Hippocampal formation (tissue), 2 donors: Measurements from ENCODE around the gene DCUN1D3.
"Not testable (repeated sequence)": the region's sequence is repeated elsewhere in the genome, so short reads cannot be mapped to it uniquely, and the experiment has no call there.

Experiments used
- DNase-seq, 2 donors: peaks; one replicate each; lab custom pipeline; 2025; lab: John Stamatoyannopoulos, UW

DCUN1D3 gene

DNA sequence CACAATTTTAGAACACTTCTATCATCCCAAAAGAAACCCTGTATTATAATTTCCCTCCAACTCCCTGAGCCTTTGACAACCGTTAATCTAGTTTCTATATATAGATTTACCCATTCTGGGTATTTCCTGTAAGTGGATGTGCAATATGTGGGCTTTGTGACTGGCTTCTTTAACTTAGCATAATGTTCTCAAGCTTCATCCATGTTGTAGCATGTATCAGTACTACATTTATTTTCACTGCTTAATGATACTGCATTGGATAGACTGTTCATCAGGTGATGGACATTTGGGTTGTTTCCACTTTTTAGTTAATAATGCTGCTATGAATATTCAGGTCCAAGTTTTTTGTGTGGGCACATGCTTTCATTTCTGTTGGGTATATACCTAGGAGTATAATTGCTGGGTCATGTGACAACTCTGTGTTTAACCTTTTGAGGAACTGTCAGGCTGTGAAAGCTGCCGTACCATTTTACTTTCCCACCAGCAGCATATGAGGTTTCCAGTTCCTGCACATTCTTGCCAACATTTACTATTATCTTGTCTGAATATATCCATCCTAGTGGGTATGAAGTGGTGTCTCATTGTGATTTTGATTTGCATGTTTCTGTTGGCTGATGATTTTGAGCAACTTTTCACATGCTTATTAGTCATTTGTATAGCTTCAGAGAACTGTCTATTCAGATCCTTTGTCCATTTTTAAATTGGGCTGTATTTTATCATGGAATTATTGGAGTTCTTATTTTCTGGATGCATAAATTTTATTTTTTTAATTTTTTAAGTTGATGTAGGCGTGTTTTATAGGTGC is 77.4 kb downstream of the DCUN1D3 start:
- DNase-seq: no peak

DNA sequence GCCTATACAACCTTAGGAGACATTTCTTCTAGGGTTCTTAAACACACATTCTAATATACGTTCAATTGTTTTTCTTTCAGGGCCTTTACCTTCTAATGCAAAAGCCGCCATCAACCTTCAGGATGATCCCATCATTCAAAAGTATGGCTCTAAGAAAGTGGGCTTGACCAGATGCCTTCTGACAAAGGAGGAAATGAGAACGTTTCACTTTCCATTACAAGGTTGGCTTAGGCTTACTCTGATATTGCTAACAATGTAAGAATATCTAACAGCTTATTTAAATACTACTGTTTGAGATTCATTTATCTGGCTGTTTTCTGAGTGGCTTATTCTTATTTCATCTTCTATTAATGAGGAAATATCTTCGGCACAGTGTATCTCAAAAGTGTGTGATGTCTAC is 78.5 kb downstream of the DCUN1D3 start:
- no peak for DNase-seq

DNA sequence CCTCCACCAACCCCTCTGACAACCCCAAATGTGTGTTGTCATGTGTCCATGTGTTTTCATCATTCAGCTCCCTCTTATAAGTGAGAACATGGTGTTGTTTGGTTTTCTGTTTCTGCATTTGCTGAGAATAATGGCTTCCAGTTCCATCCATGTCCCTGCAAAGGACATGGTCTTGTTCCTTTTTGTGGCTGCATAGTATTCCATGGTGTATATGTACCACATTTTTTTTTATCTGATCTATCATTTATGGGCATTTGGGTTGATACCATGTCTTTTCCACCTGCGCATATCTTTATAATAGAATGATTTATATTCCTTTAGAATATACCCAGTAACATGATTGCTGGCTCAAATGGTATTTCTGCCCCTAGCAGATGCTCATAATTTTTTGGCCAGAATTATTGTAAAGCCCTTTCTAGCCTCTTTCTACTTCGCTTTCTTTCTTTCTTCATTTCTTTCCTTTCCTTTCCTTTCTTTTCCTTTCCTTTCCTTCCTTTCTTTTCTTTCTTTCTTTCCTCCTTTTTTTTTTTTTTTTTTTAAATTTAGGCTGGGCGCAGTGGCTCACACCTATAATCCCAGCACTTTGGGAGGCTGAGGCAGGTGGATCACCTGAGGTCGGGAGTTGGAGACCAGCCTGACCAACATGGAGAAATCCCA is 81.1 kb downstream of the DCUN1D3 start:
- DNase-seq: no peak

DNA sequence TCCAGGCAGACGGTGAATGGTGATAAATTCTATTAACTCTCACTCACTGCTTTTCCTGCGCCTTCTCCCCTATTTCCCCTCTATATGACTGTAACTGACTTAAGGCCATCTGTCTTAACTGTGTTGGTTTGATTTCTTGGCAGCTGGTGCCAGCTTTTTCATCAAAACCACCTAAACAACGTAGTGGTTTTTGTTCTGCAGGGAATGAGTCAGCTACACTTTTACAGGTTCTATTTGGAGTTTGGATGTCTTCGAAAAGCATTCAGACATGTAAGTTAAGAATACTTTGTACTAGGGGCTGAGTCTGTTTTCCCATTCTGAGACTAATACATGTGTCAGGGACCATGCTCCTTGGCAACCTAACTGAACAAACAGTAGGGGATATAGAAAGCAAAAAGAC is 85.4 kb downstream of the DCUN1D3 start:
- peak in 1 of 2 donors; percentile 5 for DNase-seq

DNA sequence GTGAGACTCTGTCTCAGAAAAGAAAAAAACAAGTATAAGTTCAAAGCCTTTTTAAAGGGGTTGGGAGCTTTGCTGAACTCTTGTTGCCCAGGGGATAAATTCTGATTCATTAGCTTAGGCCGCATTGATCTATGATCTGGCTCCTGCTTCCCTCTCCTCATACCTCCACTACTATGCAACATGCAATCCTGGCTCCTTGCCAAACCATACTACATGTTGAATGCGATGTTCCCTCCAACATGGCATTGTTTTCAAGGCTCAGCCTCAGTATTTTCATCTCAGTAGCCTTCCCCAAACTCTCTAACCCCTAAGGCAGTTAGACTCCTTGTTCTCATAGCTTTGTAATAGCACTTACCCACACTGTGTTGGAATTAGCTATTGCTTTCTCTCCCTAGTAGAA is 87.6 kb downstream of the DCUN1D3 start:
- DNase-seq: no peak

DNA sequence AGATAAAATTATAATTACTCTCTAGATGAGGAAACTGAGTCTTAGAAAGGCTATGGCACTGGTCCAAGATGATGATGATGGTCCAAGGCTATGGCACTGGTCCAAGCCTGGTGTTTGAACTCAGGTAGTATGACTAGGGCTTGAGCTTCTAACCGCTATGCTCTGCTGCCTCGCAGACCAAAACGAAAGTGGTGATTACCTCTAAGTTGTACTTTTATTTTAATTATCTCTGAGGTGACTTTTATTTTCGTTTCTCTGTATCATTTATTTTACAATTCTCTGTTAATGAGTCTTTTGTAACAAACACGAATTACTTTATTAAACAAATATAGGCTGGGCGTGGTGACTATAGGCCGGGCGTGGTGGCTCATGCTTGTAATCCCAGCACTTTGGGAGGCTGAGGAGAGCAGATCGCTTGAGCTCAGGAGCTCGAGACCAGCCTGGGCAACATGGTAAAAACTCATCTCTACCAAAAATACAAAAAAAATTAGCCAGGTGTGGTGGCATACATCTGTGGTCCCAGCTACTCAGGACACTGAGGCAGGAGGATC is 88.2 kb downstream of the DCUN1D3 start:
- DNase-seq: no peak

DNA sequence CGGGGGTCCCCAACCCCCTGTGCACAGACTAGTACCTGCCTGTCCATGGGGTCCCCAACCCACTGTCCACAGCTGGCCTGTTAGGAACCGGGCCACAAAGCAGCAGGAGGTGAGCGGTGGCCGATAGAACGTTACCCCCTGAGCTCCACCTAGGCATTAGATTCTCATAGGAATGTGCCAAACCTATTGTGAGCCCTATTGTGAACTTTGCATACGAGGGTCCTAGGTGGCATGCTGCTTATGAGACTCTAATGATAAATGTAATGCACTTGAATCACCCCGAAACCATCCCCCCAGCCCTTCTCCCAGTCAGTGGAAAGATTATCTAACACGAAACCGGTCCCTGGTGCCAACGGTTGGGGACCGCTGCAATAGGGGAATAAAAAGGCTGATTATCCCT is 92.3 kb downstream of the DCUN1D3 start:
- DNase-seq: no peak

DNA sequence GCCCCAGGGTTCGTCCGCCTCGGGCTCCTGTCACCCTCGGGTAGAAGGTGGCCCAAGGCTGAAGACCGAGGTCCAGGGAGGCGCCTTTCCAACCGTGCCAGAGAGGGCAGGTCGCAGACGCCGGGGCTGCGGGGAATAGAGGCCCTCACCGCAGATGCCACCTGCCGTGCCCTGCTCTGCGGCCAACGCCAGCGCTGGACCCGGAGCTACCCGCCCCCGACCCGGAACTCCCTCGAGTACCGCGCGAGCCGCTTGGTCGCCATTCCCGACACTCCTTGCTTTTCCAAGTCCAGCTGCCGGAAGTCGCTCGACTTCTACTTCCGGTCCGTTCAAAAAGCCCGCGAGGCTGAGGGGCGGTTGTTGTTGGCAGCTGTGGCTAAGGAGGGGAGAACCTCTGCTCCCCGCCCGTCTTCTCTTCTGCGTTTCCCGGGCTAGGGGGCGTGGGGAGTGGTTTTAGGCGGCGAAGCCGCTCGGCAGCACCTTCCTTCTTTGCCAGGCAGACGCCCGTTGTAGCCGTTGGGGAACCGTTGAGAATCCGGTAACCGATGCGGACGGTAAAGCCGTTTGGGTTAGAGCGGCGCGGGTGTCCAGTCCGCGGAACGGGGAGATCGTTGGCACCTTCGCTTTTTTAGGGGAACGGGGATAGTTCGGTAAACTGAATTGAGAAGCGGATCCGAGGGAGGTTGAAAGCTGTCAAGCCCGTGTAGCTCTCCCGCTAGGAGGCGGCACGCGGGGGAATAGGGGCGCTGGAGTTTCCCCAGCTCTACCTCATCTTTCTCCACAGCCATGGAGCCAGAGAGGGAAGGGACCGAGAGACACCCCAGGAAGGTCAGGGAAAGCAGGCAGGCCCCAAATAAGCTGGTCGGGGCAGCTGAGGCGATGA is 93.7 kb downstream of the DCUN1D3 start, which contains the start of the genes ERI2 and REXO5:
ERI2 (minus strand) TSS at position 305 of the 883 bp plus-strand sequence; CDS start at position 263, 42 bp downstream.
REXO5 (plus strand) TSS at position 360 of the 883 bp plus-strand sequence; CDS start at position 787, 427 bp downstream.
- peak; percentile 85 to 86 for DNase-seq

DNA sequence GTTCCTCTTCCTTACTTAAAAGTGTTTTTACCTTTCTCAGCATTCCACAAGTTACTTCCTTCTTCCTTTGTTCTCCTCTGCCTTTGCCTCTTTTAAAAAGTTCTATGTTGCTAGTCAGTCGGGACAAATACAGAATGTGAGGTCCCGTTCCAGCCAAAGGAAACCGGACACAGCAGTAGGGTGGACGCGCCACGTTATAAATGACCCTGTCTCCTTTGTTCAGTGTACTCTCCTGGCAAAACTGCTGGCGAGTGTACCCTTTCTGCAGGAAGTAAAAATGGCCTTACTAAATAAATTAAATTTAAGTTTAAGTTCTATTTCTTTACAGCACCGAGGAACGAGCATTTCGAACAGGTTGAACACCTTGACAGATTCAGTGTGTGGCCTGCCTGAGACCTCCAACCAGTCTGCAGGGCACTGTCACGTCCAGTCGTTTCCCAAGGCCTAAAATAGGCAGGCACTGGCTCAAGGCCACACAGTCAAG is 94.4 kb downstream of the DCUN1D3 start:
- DNase-seq: not testable (repeated sequence)
